HG03521 (cell line): ENCODE data around the gene GATA2.

ENCODE experiments used
- ATAC-seq: cut with Tn5 transposase; IDR thresholded peaks from one replicate; pipeline ENCODE4 v1.9.1; 2021; ENCODE audit warnings: mild to moderate bottlenecking, moderate library complexity; ENCODE audit not compliant: unreplicated experiment

GATA2 gene

GRCh38 chr3:128436214-128436613 is 56.8 kb downstream of the GATA2 start:
- ATAC-seq: no peak

- no peak for ATAC-seq
Observed at GRCh38 chr3:128435561-128435960, 57.4 kb downstream of the GATA2 start.

- no peak for ATAC-seq
Observed at GRCh38 chr3:128435058-128435457, 57.9 kb downstream of the GATA2 start.

GRCh38 chr3:128434524-128434923 is 58.5 kb downstream of the GATA2 start:
- no peak for ATAC-seq

- ATAC-seq: no peak
Observed at GRCh38 chr3:128433837-128434165, 59.2 kb downstream of the GATA2 start.

GRCh38 chr3:128432971-128433836 is 59.8 kb downstream of the GATA2 start:
- ATAC-seq: no peak

- ATAC-seq: no peak
Observed at GRCh38 chr3:128432301-128432970, 60.6 kb downstream of the GATA2 start.

GRCh38 chr3:128431803-128432300 is 61.1 kb downstream of the GATA2 start:
- ATAC-seq: no peak

GRCh38 chr3:128430731-128431130 is 62.3 kb downstream of the GATA2 start:
- no peak for ATAC-seq

- ATAC-seq: no peak
Observed at GRCh38 chr3:128430301-128430700, 62.7 kb downstream of the GATA2 start.

- no peak for ATAC-seq
Observed at GRCh38 chr3:128429751-128430150, 63.2 kb downstream of the GATA2 start.
